ENCODE measurements around the gene INHBC. TPM values are rescaled to one million over a fixed set of nuclear protein-coding genes. Genes with fewer than 3 reads are reported as not detected.

Gene INHBC
- total and polyA plus RNA-seq, 8 donors = 0.37 TPM; not detected in 7

DNA sequence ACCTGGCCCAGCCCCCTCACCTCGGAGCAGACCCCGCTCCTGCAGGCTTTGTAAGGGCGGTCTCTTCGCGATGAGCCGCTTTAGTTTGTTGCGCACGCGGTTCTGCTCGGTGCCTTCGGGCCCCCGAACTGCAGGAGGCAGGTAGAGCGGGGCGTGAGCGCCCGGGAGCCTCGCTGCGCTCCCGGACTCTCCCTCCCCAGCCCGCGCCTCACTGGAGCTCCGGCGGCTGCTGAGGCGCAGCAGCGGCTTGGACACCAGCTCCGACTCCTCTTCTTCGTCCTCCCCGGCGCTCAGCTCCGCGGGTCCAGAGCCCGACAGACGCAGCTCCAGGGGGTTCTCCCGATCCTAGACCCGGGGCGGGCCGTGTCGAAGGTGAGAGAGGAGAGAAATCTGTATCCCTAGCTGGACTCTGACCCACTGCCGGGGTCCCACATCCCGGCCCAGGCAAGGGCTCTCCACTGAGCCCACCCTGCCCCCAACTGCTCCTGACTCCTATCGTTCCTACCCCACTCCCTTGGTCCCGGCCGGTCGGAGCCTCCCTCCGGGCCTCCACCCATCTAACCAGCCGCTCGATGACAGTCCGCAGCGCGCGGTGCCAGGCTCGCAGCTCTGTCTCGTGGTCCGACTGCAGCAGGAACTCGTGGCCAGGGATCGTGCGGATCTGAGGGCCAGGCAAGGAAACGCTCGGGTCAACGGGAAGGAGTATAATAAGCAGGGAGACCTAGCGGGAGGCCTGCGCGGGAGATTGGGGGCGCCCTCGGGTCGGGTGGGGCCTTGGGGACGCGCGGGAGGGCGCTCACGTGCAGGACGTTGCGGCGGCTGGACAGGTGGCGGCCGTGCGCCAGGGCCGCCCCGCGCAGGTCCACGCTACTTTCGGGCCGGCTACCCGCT is 40.9 kb downstream of the INHBC start:
- 8 to 18% (median 11%) methylated on average over 25 to 84 of the region's 84 CpGs for WGBS, 5 donors
- Histone ChIP-seq H3K4me1 (peaks cover 17 to 35% (median 23%) of the 10 kb centered on the region in 4 donors), H3K36me3 (peaks cover 0 to 26% (median under 1%) of the 10 kb centered on the region in 4 donors), H3K27ac (peak overlapping the region in 2 of 5 donors; percentile 36 to 80), H3K4me3 (peak overlapping the region; percentile 36 to 60 (median 45)), H3K27me3 (peaks cover 0 to 89% (median 45%) of the 10 kb centered on the region in 3 donors), H3K9me3 (no peaks in the 10 kb centered on the region)
- DNase-seq = peak in 1 of 2 donors; percentile 74
- TF ChIP-seq POLR2AphosphoS5 (IDR thresholded peaks at IDR 0.05) = no peak
- no peak for TF ChIP-seq EP300 (IDR thresholded peaks at IDR 0.05)
- no peak for TF ChIP-seq POLR2A (IDR thresholded peaks at IDR 0.05)
- intact Hi-C loops (cut with DNase I; ENCODE audit: low total_unique reads) = no loop called here

DNA sequence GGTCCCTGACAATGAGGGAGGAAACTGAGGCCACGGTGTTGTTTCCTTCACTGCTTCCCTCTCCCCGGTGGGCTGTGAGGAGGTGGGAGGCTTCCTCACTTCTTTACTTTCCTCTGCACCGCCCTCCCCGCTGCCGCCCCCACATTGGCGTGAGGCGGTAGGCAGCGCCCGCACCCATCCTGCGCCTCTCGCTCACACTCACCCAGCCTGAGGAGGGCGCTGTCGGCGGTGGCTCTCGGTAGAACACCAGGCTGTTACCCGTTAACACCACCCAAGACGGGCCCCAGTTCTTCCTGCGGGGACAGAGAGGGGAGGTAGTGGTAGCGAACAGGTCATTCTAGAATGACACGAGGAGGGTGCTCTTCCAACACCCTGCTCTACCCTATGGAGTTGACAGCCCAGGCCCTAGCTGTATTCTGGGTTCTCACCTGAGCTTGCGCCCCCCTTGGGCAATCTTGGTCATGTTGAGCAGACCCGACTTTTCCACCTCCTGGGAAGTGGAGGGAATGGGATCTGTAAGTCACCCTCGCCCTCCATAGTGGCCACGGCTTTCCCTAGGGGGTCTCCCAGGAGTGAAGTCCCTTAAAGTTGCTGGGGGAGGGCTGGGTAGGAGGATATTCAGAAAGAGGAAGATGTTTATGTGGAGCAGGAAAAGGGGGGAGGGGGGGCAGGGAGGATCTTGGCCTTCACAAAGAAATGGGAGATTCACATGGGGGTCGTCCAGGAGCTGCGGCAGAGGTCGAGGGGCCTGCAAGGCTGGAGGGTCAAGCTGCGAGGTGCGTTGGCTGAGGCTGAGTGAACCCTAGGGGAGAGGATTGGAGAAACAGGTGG is 41.8 kb downstream of the INHBC start:
- Histone ChIP-seq H3K9me3 (no peaks in the 10 kb centered on the region), H3K4me1 (peaks cover 17 to 35% (median 23%) of the 10 kb centered on the region in 4 donors), H3K27me3 (peaks cover 0 to 84% (median 41%) of the 10 kb centered on the region in 3 donors), H3K27ac (peak overlapping the region in 4 of 5 donors; percentile 64 to 80 (median 75)), H3K36me3 (peaks cover 0 to 18% (median 0%) of the 10 kb centered on the region in 4 donors), H3K4me3 (peak overlapping the region; percentile 36 to 60 (median 45))
- peak; percentile 41 to 71 for DNase-seq
- intact Hi-C loops (cut with DNase I; ENCODE audit: low total_unique reads) = no loop called here
- WGBS, 5 donors = 15 to 19% (median 17%) methylated on average over 27 to 29 of the region's 29 CpGs
- TF ChIP-seq, protein P1, sequence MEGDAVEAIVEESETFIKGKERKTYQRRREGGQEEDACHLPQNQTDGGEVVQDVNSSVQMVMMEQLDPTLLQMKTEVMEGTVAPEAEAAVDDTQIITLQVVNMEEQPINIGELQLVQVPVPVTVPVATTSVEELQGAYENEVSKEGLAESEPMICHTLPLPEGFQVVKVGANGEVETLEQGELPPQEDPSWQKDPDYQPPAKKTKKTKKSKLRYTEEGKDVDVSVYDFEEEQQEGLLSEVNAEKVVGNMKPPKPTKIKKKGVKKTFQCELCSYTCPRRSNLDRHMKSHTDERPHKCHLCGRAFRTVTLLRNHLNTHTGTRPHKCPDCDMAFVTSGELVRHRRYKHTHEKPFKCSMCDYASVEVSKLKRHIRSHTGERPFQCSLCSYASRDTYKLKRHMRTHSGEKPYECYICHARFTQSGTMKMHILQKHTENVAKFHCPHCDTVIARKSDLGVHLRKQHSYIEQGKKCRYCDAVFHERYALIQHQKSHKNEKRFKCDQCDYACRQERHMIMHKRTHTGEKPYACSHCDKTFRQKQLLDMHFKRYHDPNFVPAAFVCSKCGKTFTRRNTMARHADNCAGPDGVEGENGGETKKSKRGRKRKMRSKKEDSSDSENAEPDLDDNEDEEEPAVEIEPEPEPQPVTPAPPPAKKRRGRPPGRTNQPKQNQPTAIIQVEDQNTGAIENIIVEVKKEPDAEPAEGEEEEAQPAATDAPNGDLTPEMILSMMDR (IDR thresholded peaks at IDR 0.05) = peak in 1 of 7 experiments; percentile 8
- TF ChIP-seq EP300 (IDR thresholded peaks at IDR 0.05) = no peak

DNA sequence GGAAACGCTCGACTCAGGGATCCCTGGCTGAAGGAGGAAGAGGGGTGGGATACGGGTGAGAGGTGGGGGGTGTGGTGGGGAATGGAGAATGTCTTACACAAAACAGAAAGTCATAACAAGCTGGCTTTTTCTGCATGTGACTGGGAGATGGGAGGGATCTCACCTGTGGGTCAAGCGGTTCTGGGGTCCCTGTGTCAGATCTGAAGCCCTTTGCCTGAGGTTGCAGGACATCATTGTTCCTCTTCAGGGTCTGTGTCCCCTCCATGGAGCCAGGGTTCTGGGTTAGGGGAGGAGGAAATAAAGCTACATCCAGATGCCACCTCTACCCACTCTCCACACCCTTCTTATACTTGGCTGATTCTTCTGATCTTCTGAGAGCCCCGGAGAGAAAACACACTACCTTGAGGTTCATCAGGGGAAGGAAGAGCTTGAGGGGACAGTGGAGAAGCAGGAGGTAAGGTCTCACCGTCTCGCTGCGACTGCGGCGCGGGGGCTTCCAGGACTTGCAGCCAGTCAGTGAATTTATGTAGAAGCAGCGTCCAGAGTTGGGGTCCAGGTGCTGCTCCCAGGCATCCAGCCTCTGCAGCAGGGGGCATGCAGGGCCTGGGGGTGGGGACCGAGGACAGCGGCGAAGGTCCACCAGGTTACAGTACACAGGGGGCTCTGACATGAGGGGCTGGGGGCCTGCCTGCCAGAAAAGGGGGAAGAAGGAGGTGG is 42.6 kb downstream of the INHBC start:
- peaks cover 0 to 84% (median 41%) of the 10 kb centered on the region in 3 donors for H3K27me3 ChIP-seq
- peaks cover 17 to 35% (median 23%) of the 10 kb centered on the region in 4 donors for H3K4me1 ChIP-seq
- TF ChIP-seq POLR2A (IDR thresholded peaks at IDR 0.05) (no peak), EP300 (IDR thresholded peaks at IDR 0.05) (no peak), POLR2AphosphoS5 (IDR thresholded peaks at IDR 0.05) (no peak)
- TF ChIP-seq, protein P1 (IDR thresholded peaks at IDR 0.05) = no peak
- H3K9me3 ChIP-seq = no peaks in the 10 kb centered on the region
- intact Hi-C loops (cut with DNase I; ENCODE audit: low total_unique reads) = no loop called here
- H3K36me3 ChIP-seq = peaks cover 0 to 18% (median 0%) of the 10 kb centered on the region in 4 donors
- H3K4me3 ChIP-seq = peak overlapping the region; percentile 18 to 60 (median 45)
- H3K27ac ChIP-seq = peak overlapping the region; percentile 1 to 80 (median 71)
- no peak for DNase-seq
- WGBS, 5 donors = 66 to 76% (median 73%) methylated on average over 15 of the region's 15 CpGs

DNA sequence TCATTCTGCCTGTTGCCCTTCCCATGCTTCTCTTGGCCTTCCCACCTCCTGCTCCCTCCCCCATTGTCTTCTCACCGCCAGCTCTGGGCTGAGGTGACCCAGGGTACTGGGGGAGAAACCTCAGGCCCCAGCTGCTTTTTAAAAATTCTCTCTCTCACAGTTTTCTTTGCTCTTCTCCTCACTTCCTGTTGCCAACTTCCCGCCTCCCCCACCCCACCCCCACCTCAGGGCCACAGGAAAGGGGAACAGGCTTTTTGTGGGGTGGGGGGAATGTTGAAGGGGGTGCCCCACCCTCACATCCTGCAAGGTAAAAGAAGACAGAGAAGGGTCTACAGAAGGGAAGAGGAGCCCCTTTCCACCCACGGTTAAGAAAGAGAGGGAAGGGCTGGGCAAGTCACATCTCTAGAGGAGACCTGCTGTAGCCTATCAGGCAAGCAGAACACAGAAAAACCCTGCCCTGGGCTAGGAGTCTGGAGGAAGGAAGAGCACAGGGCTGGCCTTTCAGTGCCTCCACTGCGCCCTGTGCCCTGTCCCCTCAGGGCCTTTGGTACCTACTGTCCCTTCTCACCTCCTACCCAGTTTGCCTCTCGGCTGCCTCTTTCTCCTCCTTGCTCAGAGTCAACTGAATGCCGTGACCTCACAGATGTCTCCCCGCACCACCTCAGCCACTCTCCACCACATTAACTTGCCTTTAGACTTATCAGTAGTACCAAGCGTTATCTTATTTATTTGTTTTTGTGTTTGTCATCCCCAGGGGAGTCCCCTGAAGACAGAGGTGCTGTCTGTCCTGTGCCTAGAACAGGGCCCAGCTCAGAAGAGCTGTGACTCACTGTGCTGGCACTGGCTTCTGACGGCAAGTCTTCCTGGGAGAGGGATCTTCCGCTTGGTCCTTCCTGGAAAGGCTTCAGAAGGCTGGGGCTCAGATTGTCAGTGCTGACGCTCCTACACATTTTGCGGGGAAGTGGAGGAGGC is 43.4 kb downstream of the INHBC start:
- Histone ChIP-seq H3K4me3 (peak overlapping the region; percentile 18 to 60 (median 45)), H3K27ac (peak overlapping the region; percentile 1 to 80 (median 71)), H3K36me3 (peaks cover 0 to 17% (median 0%) of the 10 kb centered on the region in 4 donors), H3K27me3 (peaks cover 0 to 80% (median 41%) of the 10 kb centered on the region in 3 donors), H3K9me3 (no peaks in the 10 kb centered on the region), H3K4me1 (peaks cover 17 to 34% (median 23%) of the 10 kb centered on the region in 4 donors)
- intact Hi-C loops (cut with DNase I; ENCODE audit: low total_unique reads) = no loop called here
- WGBS, 5 donors = 50 to 53% (median 51%) methylated on average over 12 of the region's 12 CpGs
- DNase-seq = no peak
- TF ChIP-seq POLR2AphosphoS5 (IDR thresholded peaks at IDR 0.05) (no peak), POLR2A (IDR thresholded peaks at IDR 0.05) (no peak), EP300 (IDR thresholded peaks at IDR 0.05) (no peak)
- TF ChIP-seq, protein P1 (IDR thresholded peaks at IDR 0.05) = no peak

All from stomach (tissue), 9 donors.